ENCODE data around the gene RAD51B.

The RAD51B gene

GRCh38 chr14:68607081-68607866 lies 787.7 kb downstream of the RAD51B start:
- peak overlapping the region; percentile 28 for H3K9ac ChIP-seq (ENCODE audit: insufficient read length)
- DNase-seq (ENCODE audit: low read depth, low spot score): no peak
- no peak overlapping the region for H3K4me3 ChIP-seq

GRCh38 chr14:68607867-68608573 lies 788.4 kb downstream of the RAD51B start:
- Histone ChIP-seq H3K9ac (ENCODE audit: insufficient read length) (peak overlapping the region; percentile 28), H3K4me3 (no peak overlapping the region), H3K9me3 (ENCODE audit: low read depth, low read length) (peaks cover 3% of the 10 kb centered on the region; the same call in 1 of the 2 replicates), H3K27ac (no peak overlapping the region; the same call in 1 of the 2 replicates), H3K36me3 (ENCODE audit: insufficient read depth, low read length) (no peaks in the 10 kb centered on the region)
- TF ChIP-seq EZH2 (IDR thresholded peaks at IDR 0.05) (no peak), FOXP2 (optimal IDR thresholded peaks at IDR 0.05; ENCODE audit: control extremely low read depth, extremely low read length, insufficient read depth) (no peak), POLR2AphosphoS5 (IDR thresholded peaks at IDR 0.05; ENCODE audit: borderline replicate concordance, low read depth, low read length) (no peak)
- no peak for DNase-seq (ENCODE audit: low read depth, low spot score)

More at GRCh38 chr14:68607081-68607866, 787.7 kb downstream of the RAD51B start:
- H3K9me3 ChIP-seq (ENCODE audit: low read depth, low read length): peaks cover 3% of the 10 kb centered on the region; the same call in 1 of the 2 replicates
- H3K36me3 ChIP-seq (ENCODE audit: insufficient read depth, low read length): no peaks in the 10 kb centered on the region
- H3K27ac ChIP-seq: no peak overlapping the region; the same call in 1 of the 2 replicates
- TF ChIP-seq POLR2AphosphoS5 (IDR thresholded peaks at IDR 0.05; ENCODE audit: borderline replicate concordance, low read depth, low read length) (no peak), EZH2 (IDR thresholded peaks at IDR 0.05) (no peak), FOXP2 (optimal IDR thresholded peaks at IDR 0.05; ENCODE audit: control extremely low read depth, extremely low read length, insufficient read depth) (no peak)

GRCh38 chr14:68608574-68608962 lies 789.0 kb downstream of the RAD51B start:
- H3K27ac ChIP-seq: no peak overlapping the region
- no peak overlapping the region for H3K9ac ChIP-seq (ENCODE audit: insufficient read length)
- no peak for DNase-seq (ENCODE audit: low read depth, low spot score)
- H3K9me3 ChIP-seq (ENCODE audit: low read depth, low read length): peaks cover 3% of the 10 kb centered on the region; the same call in 1 of the 2 replicates
- no peak for TF ChIP-seq FOXP2 (optimal IDR thresholded peaks at IDR 0.05; ENCODE audit: control extremely low read depth, extremely low read length, insufficient read depth)
- no peak for TF ChIP-seq EZH2 (IDR thresholded peaks at IDR 0.05)
- no peak for TF ChIP-seq POLR2AphosphoS5 (IDR thresholded peaks at IDR 0.05; ENCODE audit: borderline replicate concordance, low read depth, low read length)
- no peak overlapping the region for H3K4me3 ChIP-seq
- H3K36me3 ChIP-seq (ENCODE audit: insufficient read depth, low read length): no peaks in the 10 kb centered on the region

DNA sequence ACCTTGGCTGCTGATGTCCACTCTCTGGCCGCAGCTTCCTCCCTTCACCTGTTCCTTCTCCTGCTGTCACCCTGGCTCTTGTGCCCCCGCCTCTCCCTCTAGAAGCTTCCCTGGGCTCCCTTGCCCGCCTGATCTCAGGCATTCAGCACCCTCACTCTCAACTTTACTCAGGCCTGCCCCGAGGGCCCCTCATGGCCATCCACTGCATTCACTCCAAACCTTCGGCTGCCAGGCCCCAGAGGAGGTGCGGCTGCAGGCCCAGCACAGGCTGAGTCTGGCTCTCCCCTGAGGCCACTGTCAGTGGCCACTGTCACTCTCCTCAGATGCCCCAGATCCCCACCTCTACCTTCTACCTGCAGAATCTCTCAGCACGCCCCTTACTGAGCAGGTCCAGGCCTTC lies 789.4 kb downstream of the RAD51B start:
- DNase-seq (ENCODE audit: low read depth, low spot score): no peak
- H3K9ac ChIP-seq (ENCODE audit: insufficient read length): no peak overlapping the region
- no peak overlapping the region for H3K4me3 ChIP-seq
- H3K36me3 ChIP-seq (ENCODE audit: insufficient read depth, low read length): no peaks in the 10 kb centered on the region
- H3K27ac ChIP-seq: no peak overlapping the region
- no peak for TF ChIP-seq FOXP2 (optimal IDR thresholded peaks at IDR 0.05; ENCODE audit: control extremely low read depth, extremely low read length, insufficient read depth)
- no peak for TF ChIP-seq EZH2 (IDR thresholded peaks at IDR 0.05)
- TF ChIP-seq POLR2AphosphoS5 (IDR thresholded peaks at IDR 0.05; ENCODE audit: borderline replicate concordance, low read depth, low read length): no peak
- peaks cover 3% of the 10 kb centered on the region; the same call in 1 of the 2 replicates for H3K9me3 ChIP-seq (ENCODE audit: low read depth, low read length)

GRCh38 chr14:68610251-68610793 lies 790.7 kb downstream of the RAD51B start:
- no peak overlapping the region for H3K27ac ChIP-seq
- TF ChIP-seq FOXP2 (optimal IDR thresholded peaks at IDR 0.05; ENCODE audit: control extremely low read depth, extremely low read length, insufficient read depth): no peak
- no peak for TF ChIP-seq EZH2 (IDR thresholded peaks at IDR 0.05)
- TF ChIP-seq POLR2AphosphoS5 (IDR thresholded peaks at IDR 0.05; ENCODE audit: borderline replicate concordance, low read depth, low read length): no peak
- no peak overlapping the region for H3K4me3 ChIP-seq
- no peaks in the 10 kb centered on the region for H3K36me3 ChIP-seq (ENCODE audit: insufficient read depth, low read length)
- no peaks in the 10 kb centered on the region for H3K9me3 ChIP-seq (ENCODE audit: low read depth, low read length)
- no peak for DNase-seq (ENCODE audit: low read depth, low spot score)
- no peak overlapping the region for H3K9ac ChIP-seq (ENCODE audit: insufficient read length)

- Histone ChIP-seq H3K9ac (ENCODE audit: insufficient read length) (no peak overlapping the region), H3K36me3 (ENCODE audit: insufficient read depth, low read length) (no peaks in the 10 kb centered on the region), H3K4me3 (no peak overlapping the region), H3K9me3 (ENCODE audit: low read depth, low read length) (peaks cover 4% of the 10 kb centered on the region; the same call in 1 of the 2 replicates), H3K27ac (no peak overlapping the region)
- TF ChIP-seq POLR2AphosphoS5 (IDR thresholded peaks at IDR 0.05; ENCODE audit: borderline replicate concordance, low read depth, low read length): no peak
- TF ChIP-seq FOXP2 (optimal IDR thresholded peaks at IDR 0.05; ENCODE audit: control extremely low read depth, extremely low read length, insufficient read depth): no peak
- TF ChIP-seq EZH2 (IDR thresholded peaks at IDR 0.05): no peak
- DNase-seq (ENCODE audit: low read depth, low spot score): no peak
Measured at GRCh38 chr14:68611599-68611998, 792.0 kb downstream of the RAD51B start.

GRCh38 chr14:68612049-68612448 lies 792.5 kb downstream of the RAD51B start:
- no peaks in the 10 kb centered on the region for H3K36me3 ChIP-seq (ENCODE audit: insufficient read depth, low read length)
- no peak for DNase-seq (ENCODE audit: low read depth, low spot score)
- no peak overlapping the region for H3K9ac ChIP-seq (ENCODE audit: insufficient read length)
- TF ChIP-seq FOXP2 (optimal IDR thresholded peaks at IDR 0.05; ENCODE audit: control extremely low read depth, extremely low read length, insufficient read depth) (no peak), POLR2AphosphoS5 (IDR thresholded peaks at IDR 0.05; ENCODE audit: borderline replicate concordance, low read depth, low read length) (no peak), EZH2 (IDR thresholded peaks at IDR 0.05) (no peak)
- H3K4me3 ChIP-seq: no peak overlapping the region
- peaks cover 9% of the 10 kb centered on the region; the same call in 1 of the 2 replicates for H3K9me3 ChIP-seq (ENCODE audit: low read depth, low read length)
- no peak overlapping the region for H3K27ac ChIP-seq
